NCI-H1694 (cell line): ENCODE results near the gene AP4B1.
"Not testable (repeated sequence)": the region's sequence is repeated elsewhere in the genome, so short reads cannot be mapped to it uniquely, and the experiment has no call there.

Experiments
- DNase-seq: peaks from one replicate; lab custom pipeline; 2025; lab: John Stamatoyannopoulos, UW

AP4B1 gene

GRCh38 chr1:113904674-113905434 lies at the start of gene AP4B1, which contains the start of gene DCLRE1B:
AP4B1 (minus strand) TSS chr1:113904799; CDS start chr1:113904717, 82 bp downstream.
DCLRE1B (plus strand) TSS chr1:113905326; CDS start chr1:113905587, 261 bp downstream.
- peak; percentile 99 for DNase-seq

- DNase-seq, result no peak
These were observed 47.1 kb upstream of the AP4B1 start for GRCh38 chr1:113951719-113952118.

GRCh38 chr1:113950908-113951307 lies 46.3 kb upstream of the AP4B1 start:
- no peak for DNase-seq

- peak; percentile 7 for DNase-seq
These were observed 44.4 kb upstream of the AP4B1 start for GRCh38 chr1:113949007-113949406.

- not testable (repeated sequence) for DNase-seq
These were observed 43.6 kb upstream of the AP4B1 start for GRCh38 chr1:113948151-113948550.

- no peak for DNase-seq
These were observed 42.9 kb upstream of the AP4B1 start for GRCh38 chr1:113947388-113948107.

- DNase-seq, result no peak
These were observed 42.2 kb upstream of the AP4B1 start for GRCh38 chr1:113946678-113947387.

- DNase-seq, result no peak
These were observed 41.5 kb upstream of the AP4B1 start for GRCh38 chr1:113946112-113946511.

- no peak for DNase-seq
These were observed 40.7 kb upstream of the AP4B1 start for GRCh38 chr1:113945329-113945728.

GRCh38 chr1:113943028-113943811 lies 38.6 kb upstream of the AP4B1 start:
- DNase-seq, result no peak

GRCh38 chr1:113942527-113942926 lies 37.9 kb upstream of the AP4B1 start:
- no peak for DNase-seq

- DNase-seq, result no peak
These were observed 36.6 kb upstream of the AP4B1 start for GRCh38 chr1:113941245-113941559.

GRCh38 chr1:113940365-113941244 lies 36.0 kb upstream of the AP4B1 start:
- DNase-seq, result no peak

- DNase-seq, result no peak
These were observed 33.6 kb upstream of the AP4B1 start for GRCh38 chr1:113938192-113938591.

- no peak for DNase-seq
These were observed 32.5 kb upstream of the AP4B1 start for GRCh38 chr1:113937146-113937545.

- DNase-seq, result no peak
These were observed 31.4 kb upstream of the AP4B1 start for GRCh38 chr1:113935970-113936369.

- DNase-seq, result no peak
These were observed 30.6 kb upstream of the AP4B1 start for GRCh38 chr1:113935176-113935575.

GRCh38 chr1:113934511-113935055 lies 30.0 kb upstream of the AP4B1 start:
- DNase-seq, result no peak

GRCh38 chr1:113934006-113934405 lies 29.4 kb upstream of the AP4B1 start:
- DNase-seq, result no peak

GRCh38 chr1:113931451-113931851 lies 26.9 kb upstream of the AP4B1 start:
- DNase-seq, result no peak
